Stimulated activated CD8-positive, alpha-beta memory T cell treated with anti-CD3 and anti-CD28 coated beads, Interleukin-7, amount 100 ng/mL, for 4 hours (primary cell): ENCODE data around the gene DUS1L.

Experiments
- DNase-seq, 2 donors: peaks; one replicate each; pipeline ENCODE4 v3.0.0-alpha.2; 2020; ENCODE audit warnings: low read depth in 2 of 2

The DUS1L gene

DNA sequence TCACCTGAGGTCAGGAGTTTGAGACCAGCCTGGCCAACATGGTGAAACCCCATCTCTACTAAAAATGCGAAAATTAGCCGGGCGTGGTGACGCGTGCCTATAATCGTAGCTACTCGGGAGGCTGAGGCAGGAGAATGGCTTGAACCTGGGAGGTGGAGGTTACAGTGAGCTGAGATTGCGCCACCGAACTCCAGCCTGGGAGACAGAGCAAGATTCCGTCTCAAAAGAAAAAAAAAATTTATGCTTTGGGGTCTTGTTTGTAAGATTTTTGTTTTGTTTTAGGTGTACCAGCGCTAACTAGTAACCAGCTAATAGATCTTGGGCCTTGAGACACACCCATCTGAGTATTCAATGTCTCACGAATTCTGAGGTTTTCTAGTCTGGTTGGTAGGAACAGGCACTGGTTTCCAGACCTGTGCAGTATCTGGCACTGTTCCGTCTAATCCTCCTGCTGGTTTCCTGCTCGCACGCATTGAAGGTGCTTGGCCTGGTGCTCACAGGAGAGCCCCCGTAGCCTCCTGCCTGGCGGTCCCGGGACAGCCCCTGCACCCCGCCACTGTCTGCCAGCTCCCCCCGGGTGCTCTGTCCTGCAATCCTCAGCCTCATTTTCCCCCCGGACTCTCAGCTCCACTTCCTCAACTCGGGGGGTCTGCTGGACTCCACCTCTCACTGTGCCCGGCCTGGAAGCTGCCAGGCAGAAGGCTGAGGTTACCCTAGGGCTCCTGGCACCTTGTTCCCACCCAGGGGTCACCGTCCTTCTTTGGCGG lies 10.6 kb upstream of the DUS1L start:
- DNase-seq = no peak

DNA sequence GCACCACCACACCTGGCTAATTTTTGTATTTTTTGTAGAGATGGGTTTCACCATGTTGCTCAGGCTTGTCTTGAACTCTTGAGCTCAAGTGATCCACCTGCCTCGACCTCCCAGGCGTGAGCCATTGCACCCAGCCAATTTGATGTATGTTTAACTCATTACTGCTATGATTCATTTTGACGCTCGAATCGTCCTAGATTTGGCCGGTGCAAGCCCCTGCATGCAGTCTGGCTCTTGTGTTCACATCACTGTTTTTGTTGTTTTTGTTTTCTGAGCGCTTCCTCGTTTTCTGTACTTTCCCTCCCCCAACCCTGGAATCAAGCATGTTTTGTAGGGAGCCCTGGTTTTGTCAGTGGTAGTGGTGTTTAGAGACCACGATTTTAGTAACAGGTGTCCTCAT lies 7.8 kb upstream of the DUS1L start:
- no peak for DNase-seq

DNA sequence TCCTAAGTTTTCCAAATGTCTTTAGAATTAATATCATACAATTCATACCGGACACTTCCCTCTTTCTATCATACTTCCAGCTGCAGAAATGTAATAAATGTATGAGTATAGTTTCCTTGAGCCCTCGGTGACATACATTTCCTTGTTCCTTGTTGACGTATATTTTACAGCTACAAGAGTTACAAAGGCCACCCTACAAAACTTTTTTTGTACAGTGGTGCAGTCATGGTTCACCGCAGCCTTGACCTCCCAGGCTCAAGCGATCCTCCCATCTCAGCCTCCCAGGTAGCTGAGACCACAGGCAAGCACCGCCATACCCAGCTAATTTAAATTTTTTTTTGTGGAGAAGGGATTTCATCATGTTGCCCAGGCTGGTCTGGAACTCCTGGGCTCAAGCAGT lies 7.2 kb upstream of the DUS1L start:
- DNase-seq = no peak

DNA sequence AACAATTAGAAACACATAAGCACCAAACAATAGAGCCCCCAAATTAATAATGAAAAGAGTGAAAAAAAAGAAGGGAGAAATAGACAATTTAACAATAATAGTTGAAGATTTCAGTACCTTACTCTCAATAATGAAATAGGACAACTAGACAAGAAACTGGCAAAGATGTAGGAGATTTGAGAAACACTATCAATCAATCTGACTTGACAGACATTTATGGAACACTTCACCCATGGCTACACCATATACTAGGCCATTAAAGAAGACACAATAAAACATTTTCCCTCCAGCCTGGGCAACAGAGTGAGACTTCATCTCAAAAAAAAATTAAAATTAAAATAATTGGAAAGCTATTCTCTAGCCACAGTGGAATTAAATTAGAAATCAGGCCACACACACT lies 5.0 kb upstream of the DUS1L start:
- DNase-seq = no peak

DNA sequence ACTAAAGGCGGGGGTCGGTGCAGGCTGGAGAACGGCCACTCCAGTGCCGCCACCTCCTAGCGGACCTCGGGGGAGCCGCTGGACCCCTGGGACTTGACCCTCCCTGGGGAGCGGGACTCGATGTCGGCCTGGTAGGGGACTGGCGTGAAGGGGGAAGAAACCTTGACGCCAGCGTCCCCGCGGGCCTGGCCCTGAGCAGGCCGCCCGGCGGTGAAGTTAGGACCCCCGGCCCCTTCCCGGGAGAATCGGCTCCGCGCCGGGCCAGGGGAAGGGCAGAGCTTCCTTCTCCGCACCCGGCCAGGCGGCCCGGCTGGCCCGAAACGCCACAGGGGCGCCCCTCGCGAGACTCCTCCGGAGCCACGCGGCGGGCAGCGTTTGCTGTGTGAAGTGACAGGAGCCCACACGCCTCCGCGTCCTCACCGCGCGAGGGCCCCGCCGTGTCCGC lies 389 bp downstream of the DUS1L start:
- DNase-seq = peak in 1 of 2 donors; percentile 25

DNA sequence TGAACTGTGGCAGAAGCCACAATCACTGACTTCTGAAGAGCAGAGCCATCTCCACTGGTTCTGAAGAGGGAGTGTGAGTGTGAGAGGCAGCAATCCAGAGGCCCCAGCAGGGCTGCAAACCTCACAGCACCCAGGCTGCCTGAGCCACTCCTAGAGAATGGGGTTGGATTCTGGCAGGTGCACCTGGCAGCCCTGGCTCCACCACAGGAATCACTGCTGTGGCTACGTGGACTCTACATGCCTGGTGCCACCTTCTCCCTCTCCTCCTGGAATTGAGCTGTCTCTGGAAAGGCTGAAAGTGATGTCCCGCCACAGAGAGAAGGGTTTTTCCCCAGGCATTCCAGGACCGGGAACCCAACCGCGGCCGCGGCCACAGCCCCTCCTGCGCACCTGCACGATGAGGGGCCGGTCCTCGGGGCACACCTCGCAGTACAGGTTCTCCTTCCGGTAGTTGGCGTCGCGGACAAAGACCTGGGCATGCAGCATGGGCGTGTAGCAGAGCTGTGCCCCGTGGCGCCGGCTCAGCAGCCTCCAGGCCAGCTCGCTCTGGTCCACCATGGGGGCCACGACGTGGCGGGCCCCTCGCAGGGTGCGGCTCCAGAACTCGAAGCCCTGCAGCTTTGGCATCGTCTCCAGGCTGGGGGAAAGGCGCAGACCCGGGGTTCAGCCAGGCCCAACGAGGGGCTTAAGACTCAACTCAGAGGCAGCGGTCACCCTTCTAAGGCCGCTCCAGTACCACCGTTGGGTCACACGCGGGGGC lies 991 bp downstream of the DUS1L start:
- DNase-seq = no peak

DNA sequence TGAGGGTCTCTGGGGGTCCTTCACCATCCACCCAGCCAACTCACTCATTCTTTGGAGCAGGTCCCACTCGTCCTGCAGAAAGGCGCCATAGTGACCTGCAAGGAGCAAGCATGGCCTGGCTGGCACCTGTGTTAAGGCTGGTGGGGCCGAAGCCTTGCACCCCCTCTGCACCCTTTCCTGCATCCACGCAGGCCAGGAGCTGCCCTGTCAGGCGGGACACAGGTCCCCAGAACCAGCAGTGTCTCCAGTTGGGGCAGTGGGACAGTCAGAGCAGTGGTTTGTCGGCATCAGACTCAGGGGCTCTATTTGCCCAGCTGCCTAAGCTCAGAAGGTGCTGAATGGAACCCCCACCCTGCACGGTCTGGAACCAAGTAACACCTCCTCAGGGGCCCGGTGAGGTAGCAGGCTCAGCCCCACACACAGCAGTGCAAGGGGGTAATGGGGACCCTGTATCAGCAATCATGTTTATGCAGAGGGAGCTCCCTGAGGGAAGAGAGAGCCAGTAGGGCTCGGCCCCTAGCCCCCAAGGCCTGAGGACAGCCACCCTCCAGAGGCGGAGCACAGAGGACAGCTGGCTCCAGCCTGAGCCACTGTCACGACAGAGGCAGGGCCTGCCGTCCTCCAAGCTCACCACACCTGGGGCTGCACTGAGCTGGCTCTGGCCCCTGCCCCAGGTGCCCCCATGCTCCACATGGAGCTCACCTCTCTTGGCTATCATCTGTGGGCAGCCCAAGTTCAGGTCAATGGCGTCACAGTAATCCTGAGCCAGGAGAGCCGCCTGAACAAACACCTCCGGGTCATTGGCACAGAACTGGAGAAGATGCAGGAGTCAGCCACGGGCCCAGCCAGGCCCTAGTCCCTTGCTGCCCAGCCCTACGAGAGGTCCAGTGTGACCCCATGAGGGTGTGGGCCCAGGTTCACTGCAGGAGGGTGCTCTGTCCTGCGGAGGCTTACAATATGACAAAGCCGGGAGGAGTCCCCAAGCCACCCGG lies 1.9 kb downstream of the DUS1L start:
- DNase-seq = no peak

DNA sequence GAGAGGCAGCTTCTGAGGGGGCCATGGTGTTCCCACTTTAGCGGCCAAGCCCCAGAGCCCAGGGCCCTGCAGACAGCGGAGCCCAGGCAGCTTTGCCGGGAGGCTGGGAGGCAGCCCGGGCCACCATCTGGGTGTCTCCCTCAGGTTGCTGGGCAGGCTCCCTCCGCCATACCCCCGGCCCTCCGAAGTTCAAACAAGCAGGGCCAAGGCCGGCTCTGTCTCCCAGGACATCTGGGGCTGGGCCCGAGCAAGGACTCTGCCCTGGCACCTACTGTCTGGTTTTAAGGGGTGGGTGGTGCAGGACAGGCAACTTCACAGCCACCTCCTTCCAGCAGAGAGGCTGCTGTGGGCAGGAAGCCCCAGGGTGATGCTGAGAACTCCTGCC lies 2.6 kb downstream of the DUS1L start:
- no peak for DNase-seq

DNA sequence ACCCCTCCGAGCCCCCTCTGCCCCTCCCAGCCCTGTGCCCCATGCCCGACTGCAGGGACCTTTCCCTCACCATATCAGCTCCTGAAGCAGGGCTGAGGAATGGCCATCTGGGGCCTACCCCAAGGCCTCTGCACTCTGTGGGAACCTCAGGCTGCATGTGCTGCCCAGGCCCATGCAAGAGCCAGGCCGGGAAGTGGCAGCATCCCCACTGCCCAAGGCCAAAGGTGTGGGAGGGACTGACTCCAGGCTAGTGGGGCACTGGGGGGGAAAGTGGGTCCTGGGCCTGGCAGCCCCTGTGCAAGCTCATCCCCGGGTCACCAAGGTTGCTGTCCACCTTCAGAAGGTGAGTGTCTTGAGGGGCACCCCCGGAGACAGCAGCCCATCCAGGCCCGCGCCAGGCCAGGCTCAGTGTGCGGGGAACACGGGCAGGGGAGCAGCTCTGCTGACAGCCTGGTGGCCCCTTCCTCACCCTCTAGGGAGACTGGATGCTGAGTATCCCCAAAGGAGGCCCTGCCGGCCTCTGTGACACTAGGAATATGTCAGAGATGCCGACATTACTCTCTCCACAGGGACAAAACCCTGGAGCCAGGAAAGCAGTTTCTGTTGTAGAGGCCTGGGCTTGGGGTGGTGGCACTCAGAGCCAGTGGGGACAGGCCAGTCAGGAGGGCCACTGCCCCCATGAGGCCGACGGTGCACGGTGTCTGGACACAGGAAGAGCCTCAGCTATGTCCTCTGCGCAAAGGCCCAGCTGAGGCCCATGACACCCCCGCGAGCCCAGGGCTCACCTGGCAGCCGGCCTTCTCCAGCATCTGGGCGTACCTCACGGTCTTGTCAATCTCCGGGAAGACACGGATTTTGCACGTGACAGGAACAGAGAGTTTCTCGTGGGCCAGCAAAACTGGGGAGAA lies 3.3 kb downstream of the DUS1L start:
- DNase-seq = no peak

DNA sequence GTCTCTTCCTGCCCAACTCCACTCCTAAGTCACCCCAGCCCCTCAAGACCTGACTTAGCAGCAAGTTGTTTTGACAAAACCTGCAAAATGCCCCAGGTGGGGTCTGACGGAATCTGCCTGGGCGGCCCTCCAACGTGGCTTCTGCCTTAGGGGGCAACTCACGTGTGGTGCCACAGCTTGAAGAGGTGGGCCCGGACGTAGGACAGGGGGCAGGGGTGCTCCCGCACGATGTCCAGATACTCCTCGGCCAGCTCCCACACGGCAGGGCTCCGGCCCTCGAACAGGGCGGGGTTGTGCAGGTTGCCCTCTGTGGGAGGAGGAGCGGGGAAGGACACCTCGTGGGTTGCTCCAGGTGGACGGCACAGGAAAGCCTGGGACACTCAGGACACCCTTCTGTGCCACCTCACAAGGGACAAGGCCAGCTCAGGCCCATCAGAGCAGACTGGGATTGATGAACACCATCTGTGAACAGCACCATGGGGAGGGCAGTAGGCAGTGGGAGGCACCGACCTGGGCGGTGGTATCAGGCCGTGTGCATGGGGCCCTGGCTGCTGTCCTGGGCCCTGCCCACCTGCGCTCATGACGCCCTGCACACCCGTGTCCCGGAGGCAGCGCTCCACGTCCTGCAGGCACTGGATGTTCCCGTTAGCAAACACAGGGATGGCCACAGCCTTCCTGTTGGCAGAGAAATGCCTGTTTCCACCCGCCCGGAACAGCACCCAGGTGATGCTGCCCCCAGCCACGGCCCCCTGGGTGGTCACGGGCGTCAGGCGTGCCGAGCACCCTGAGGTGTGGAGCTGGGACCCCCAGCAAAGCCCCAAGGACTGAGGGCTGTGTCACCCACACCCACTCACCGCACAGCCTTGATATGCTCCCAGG lies 4.3 kb downstream of the DUS1L start:
- DNase-seq = no peak

DNA sequence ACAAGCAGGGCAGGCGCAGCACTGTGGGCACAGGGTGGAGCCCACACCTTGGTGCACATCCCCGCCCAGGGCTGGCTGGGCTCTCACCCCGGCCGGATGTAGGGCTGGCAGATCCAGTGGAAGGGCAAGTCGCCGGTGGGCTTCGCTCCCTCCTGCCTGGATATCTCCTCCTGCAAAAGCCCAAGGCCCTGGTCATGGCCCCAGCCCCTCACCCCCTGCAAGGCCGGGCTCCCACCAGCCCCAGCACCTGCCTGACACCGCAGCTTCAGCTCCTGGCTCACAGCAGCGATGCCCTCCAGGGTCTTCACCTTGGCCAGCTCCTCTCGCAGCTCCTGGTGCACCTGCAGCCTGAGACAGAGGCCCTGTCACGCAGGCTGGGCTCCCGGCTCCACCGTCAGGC lies 5.0 kb downstream of the DUS1L start:
- DNase-seq = no peak

DNA sequence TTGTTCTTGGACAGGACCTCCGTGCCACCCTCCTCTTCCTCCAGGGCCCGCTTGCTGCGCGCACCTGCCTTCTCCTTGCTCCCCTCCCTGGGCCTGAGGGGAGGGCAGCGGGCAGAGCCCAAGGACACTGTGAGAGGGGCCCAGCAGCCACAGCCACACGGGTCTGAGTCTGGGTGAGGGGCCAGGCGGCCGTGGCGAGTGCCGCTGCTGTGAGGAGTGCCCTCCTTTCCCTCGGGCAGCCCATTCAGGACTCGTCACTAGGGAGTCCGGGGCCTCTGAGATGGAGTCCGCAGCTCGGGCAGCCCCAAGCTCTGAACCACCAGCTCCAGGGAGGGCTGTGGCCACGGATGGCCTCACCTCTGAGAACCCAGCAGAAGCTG lies 5.6 kb downstream of the DUS1L start:
- DNase-seq = no peak

DNA sequence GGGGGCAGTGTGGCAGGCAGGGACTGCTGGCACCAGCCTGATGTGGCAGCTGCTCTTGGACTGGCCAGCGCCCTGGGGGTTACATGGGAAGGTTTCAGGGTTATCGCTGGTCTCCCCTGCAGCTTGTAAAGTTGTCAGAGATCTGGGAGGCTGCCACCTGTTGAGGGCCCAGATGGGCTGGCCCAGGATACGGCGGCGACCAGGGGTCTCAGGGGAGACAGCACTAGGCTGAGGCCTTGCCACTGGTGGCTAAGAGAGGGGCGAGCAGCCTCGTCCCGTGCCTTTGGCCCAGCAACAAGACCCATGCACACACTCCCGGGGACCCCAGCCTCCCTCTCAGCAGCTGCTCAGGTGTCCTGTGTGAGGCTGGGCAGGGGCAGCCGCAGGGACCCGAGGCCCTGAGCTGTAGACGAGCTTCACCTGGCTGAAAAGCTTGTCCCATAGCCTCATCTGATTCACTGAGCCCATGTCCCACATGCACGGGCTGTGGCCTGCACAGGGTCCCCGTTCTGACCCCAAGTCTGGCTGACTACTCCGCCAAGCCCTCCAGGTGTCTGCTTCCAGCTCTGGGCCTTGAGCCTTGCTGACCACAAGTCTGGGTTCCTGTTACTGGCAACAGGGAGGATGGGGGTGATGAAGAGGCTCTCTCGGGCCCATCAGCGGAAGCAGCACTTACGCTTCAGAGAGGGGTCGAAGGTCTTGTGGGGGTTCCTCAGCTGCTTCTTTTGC lies 6.2 kb downstream of the DUS1L start:
- DNase-seq = no peak

DNA sequence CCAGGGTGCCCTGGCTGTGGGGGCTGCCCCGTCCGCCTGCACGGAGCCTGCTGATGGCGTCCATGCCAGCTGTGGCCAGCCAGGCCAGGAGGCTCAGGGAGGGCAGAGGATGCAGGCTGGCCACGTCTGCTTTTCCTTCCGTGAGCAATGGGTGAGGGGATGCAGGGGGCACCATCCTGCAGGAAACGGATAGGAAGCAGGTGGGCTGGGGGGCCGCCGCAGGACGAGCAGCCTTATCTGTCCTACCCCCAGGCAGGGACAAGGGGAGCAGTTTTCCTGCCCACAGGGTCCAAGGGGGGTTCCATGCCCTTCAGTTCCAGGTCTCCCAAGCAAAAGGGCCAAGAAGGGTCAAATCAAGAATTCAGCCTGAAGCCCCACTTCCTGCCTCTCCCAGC lies 6.8 kb downstream of the DUS1L start:
- DNase-seq = no peak

DNA sequence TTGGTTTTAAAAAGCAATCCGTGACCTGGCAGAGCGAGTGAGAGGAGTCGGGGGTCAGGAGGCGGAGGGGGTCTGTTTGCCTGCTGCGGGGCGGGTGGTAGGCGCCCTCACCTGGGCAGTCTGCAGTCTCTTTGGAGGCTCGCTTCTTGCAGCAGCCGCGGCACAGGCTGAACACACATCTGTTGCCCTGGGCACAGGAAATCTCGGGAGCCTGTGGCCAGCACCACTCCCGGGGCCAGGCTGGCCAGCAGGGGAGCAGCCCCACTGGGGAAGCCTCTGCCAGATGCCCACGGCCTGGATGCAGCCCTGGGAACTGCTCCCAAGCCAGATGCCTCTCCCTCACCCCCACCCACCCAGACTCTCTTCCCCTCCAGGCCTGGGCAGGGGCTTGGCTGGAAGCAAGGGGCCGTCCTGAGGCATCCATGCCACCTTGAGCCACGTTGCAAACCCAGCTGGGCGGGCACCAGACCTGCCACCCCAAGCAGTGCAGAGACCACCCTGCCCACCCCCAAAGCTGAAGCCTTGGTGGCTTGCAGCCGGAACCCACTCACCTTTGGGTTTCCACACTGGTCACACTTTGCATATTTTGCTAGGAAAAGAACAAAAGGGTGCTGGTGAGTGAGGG lies 7.3 kb downstream of the DUS1L start:
- DNase-seq = no peak

DNA sequence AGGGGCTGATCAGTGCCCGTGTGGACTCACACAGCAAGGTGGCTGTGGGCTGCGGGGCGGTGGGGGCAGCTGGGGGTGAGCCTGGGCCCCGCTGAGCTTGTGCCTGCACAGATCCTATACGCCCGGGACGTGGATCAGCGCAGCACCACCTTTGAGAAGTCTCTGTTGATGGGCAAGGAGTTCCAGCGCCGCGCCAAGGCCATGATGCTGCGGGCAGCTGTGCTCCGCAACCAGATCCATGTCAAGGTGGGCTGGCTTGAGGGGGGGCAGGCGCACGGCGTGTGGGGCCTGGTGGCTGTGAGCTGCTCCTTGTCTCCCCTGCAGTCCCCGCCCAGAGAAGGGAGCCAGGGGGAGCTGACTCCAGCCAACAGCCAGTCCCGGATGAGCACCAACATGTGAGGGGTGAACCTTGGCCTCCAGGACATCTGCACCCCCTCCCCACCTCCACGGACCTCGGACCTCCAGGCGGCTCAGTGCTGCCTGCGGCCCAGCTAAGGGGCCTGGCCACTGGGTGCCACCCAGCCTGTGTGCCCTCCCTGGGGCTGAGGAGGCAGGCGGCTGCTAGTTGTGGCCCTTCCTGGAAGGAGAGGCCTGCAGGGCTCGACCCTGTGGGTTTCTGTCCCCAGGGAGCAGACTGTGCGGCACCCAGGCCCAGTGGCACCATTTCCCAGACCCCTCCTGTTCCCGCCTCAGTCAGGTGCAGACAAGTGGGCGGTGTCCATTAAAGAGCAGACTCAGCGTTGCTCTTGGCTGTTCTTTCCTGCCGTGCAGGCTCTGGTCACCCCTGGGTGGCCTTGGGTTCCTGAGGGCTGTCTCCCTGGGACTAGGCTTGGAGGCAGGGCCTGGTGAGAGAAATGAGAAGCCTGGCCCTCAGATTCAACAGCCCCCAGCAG lies 8.6 kb downstream of the DUS1L start:
- DNase-seq = no peak

DNA sequence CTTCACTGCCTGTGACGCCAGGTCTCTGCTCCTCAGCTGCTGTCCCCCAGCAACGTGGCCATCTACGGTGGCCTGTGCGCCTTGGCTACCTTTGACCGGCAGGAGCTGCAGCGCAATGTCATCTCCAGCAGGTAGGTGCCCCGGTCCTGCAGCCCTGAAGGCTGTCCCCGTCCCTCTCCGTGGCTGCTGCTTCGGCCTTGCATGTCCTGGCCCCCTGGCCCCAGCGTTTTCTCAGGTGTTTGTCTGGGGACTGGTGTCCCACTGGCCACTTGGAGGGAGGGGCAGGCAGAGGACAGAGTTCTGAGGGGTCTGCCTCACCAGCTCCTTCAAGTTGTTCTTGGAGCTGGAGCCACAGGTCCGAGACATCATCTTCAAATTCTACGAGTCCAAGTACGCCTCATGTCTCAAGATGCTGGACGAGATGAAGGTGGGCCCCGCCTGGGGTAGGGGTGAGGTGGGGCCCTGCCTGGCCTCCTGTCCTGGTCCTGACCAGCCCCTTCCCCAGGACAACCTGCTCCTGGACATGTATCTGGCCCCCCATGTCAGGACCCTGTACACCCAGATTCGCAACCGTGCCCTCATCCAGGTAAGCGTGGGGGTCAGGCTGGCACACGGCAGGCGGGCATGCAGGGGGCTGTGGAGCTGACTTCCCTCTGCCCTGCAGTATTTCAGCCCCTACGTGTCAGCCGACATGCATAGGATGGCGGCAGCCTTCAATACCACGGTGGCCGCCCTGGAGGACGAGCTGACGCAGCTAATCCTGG lies 9.5 kb downstream of the DUS1L start:
- DNase-seq = no peak
